Osteoblast (primary cell): ENCODE results near the gene CLDN5. TPM values are rescaled to one million over a fixed set of nuclear protein-coding genes. Genes with fewer than 3 reads are reported as not detected.
"Not testable (repeated sequence)": the region's sequence is repeated elsewhere in the genome, so short reads cannot be mapped to it uniquely, and the experiment has no call there.

Source experiments
- DNase-seq: peaks from one replicate; pipeline ENCODE4 v3.0.0; 2011; ENCODE audit warnings: low spot score, mixed read lengths; ENCODE audit not compliant: insufficient read length; ENCODE audit errors: missing footprints
- H2AFZ ChIP-seq: 2 replicates; pipeline ENCODE4 v1.6.0; 2011; ENCODE audit warnings: mild to moderate bottlenecking, low read length
- H3K27ac ChIP-seq: 2 replicates; pipeline ENCODE4 v1.5.1; 2011; ENCODE audit warnings: mild to moderate bottlenecking, low read depth, low read length, moderate library complexity
- H3K27me3 ChIP-seq: 2 replicates; pipeline ENCODE4 v1.6.0; 2012; ENCODE audit warnings: mild to moderate bottlenecking, control low read depth, inconsistent platforms, low read length, moderate library complexity; ENCODE audit not compliant: insufficient read depth
- H3K36me3 ChIP-seq: 2 replicates; pipeline ENCODE4 v1.5.1; 2011; ENCODE audit warnings: mild to moderate bottlenecking, low read length, control low read depth, moderate library complexity; ENCODE audit not compliant: insufficient read depth
- H3K4me1 ChIP-seq: 2 replicates; pipeline ENCODE4 v1.5.1; 2011; ENCODE audit warnings: mild to moderate bottlenecking, low read length, control low read depth, moderate library complexity; ENCODE audit not compliant: insufficient read depth
- H3K4me2 ChIP-seq: 2 replicates; pipeline ENCODE4 v1.6.0; 2011; ENCODE audit warnings: mild to moderate bottlenecking, low read length; ENCODE audit not compliant: insufficient read depth
- H3K4me3 ChIP-seq: fragments of 200-600 bp; sonication (generic); 3 replicates; pipeline ENCODE4 v1.5.1; 2012; ENCODE audit warnings: mild to moderate bottlenecking, low read length, inconsistent platforms; ENCODE audit not compliant: insufficient read depth
- H3K79me2 ChIP-seq: 2 replicates; pipeline ENCODE4 v1.6.0; 2012; ENCODE audit warnings: mild to moderate bottlenecking, low read length, control low read depth, inconsistent platforms; ENCODE audit not compliant: insufficient read depth
- H3K9me3 ChIP-seq: 2 replicates; pipeline ENCODE4 v1.5.1; 2011; ENCODE audit warnings: low read depth, low read length, control low read depth
- H4K20me1 ChIP-seq: 2 replicates; pipeline ENCODE4 v1.6.0; 2012; ENCODE audit warnings: mild to moderate bottlenecking, low read length, control low read depth; ENCODE audit not compliant: insufficient read depth
- total RNA-seq: library from RNA; depleted of rRNA; stranded (reverse); fragments of >200 nt; gene quantifications from 2 replicates; pipeline ENCODE4 v1.2.3, GENCODE V29; 2012
- TF ChIP-seq, protein P1 (sequence below): IDR thresholded peaks from 2 replicates; pipeline ENCODE4 v1.5.1; 2011; ENCODE audit warnings: mild to moderate bottlenecking, low read depth, low read length, moderate library complexity; ENCODE audit errors: extremely low read depth

Gene CLDN5
- total RNA-seq, 1 donor = not detected

GRCh38 chr22:19553201-19553600, 29.0 kb upstream of the CLDN5 start:
- Histone ChIP-seq H3K27ac (no peak overlapping the region), H3K79me2 (no peaks in the 10 kb centered on the region), H3K9me3 (no peaks in the 10 kb centered on the region), H3K36me3 (no peaks in the 10 kb centered on the region), H3K4me2 (no peak overlapping the region), H3K4me1 (no peaks in the 10 kb centered on the region), H4K20me1 (no peaks in the 10 kb centered on the region), H3K4me3 (no peak overlapping the region), H2AFZ (no peak overlapping the region), H3K27me3 (peaks cover 9% of the 10 kb centered on the region)
- TF ChIP-seq, protein P1, sequence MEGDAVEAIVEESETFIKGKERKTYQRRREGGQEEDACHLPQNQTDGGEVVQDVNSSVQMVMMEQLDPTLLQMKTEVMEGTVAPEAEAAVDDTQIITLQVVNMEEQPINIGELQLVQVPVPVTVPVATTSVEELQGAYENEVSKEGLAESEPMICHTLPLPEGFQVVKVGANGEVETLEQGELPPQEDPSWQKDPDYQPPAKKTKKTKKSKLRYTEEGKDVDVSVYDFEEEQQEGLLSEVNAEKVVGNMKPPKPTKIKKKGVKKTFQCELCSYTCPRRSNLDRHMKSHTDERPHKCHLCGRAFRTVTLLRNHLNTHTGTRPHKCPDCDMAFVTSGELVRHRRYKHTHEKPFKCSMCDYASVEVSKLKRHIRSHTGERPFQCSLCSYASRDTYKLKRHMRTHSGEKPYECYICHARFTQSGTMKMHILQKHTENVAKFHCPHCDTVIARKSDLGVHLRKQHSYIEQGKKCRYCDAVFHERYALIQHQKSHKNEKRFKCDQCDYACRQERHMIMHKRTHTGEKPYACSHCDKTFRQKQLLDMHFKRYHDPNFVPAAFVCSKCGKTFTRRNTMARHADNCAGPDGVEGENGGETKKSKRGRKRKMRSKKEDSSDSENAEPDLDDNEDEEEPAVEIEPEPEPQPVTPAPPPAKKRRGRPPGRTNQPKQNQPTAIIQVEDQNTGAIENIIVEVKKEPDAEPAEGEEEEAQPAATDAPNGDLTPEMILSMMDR = no peak
- no peak for DNase-seq

GRCh38 chr22:19550382-19550781, 26.2 kb upstream of the CLDN5 start:
- Histone ChIP-seq H2AFZ (no peak overlapping the region), H3K4me1 (no peaks in the 10 kb centered on the region), H3K4me2 (no peak overlapping the region), H3K9me3 (no peaks in the 10 kb centered on the region), H3K79me2 (no peaks in the 10 kb centered on the region), H3K4me3 (no peak overlapping the region), H4K20me1 (no peaks in the 10 kb centered on the region), H3K36me3 (no peaks in the 10 kb centered on the region), H3K27ac (no peak overlapping the region), H3K27me3 (peaks cover 3% of the 10 kb centered on the region)
- no peak for DNase-seq
- TF ChIP-seq, protein P1 = no peak

GRCh38 chr22:19549428-19549827, 25.2 kb upstream of the CLDN5 start:
- Histone ChIP-seq H3K4me3 (no peak overlapping the region), H3K27me3 (peaks cover 4% of the 10 kb centered on the region), H3K79me2 (no peaks in the 10 kb centered on the region), H3K27ac (no peak overlapping the region), H3K36me3 (no peaks in the 10 kb centered on the region), H3K9me3 (no peaks in the 10 kb centered on the region), H4K20me1 (no peaks in the 10 kb centered on the region), H2AFZ (no peak overlapping the region), H3K4me1 (no peaks in the 10 kb centered on the region), H3K4me2 (no peak overlapping the region)
- DNase-seq = no peak
- TF ChIP-seq, protein P1 = no peak

DNA sequence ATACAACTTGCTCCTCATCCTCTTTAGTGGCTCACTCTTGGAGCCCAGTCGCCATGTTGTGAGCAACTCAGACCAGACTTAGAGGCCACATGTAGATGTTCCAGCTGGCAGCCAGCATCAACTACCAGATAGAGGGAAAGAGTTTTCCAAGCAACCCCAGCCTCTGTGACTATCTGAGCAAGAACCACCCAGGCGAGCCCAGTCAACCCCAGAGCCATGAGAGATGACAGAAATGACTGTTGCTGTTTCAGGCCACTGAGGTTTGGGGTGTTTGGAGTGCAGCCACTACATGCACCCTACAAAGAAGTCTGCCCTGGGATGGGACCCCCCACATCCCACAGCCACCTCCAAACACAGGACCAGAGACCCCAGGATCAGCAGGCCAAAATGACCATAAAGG, 24.8 kb upstream of the CLDN5 start:
- Histone ChIP-seq H3K36me3 (no peaks in the 10 kb centered on the region), H3K79me2 (no peaks in the 10 kb centered on the region), H3K27ac (no peak overlapping the region), H4K20me1 (no peaks in the 10 kb centered on the region), H3K9me3 (no peaks in the 10 kb centered on the region), H2AFZ (no peak overlapping the region), H3K4me2 (no peak overlapping the region), H3K27me3 (peaks cover 5% of the 10 kb centered on the region), H3K4me3 (no peak overlapping the region), H3K4me1 (no peaks in the 10 kb centered on the region)
- DNase-seq = no peak
- TF ChIP-seq, protein P1 = no peak

GRCh38 chr22:19548427-19548826, 24.2 kb upstream of the CLDN5 start:
- not testable (repeated sequence) for H3K27ac ChIP-seq, H3K4me3 ChIP-seq, H4K20me1 ChIP-seq, DNase-seq, H3K4me1 ChIP-seq, H3K79me2 ChIP-seq, H2AFZ ChIP-seq, H3K36me3 ChIP-seq, H3K4me2 ChIP-seq, H3K27me3 ChIP-seq, H3K9me3 ChIP-seq
